ENCODE measurements around the gene FAT1.

The FAT1 gene

DNA sequence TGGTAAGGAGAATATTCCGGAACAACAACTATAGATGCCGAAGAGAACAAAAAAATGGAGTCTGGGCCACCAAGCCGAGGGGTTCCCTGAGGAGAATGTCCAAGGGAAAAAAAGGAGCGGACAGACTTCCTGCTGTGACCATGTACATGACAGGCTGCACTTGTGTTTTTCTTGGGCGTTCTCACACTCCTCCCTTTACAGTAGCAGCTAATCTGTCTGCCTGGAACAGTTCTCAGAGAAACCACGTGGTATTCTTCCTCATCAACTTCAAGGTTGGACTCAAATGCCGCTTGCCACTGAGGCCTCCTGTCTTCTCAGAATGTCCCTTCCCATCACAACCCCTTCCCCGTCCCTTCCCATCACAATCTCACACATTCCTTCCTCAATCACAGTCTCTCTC lies 137.5 kb downstream of the FAT1 start:
- Histone ChIP-seq H4K20me1 (ENCODE audit: insufficient read depth, low read length) (no peaks in the 10 kb centered on the region), H3F3A (ENCODE audit: insufficient read depth, low read length) (no peaks in the 10 kb centered on the region), H3K4me2 (ENCODE audit: low read depth, low read length) (no peak overlapping the region), H3K4me1 (ENCODE audit: low read length) (no peaks in the 10 kb centered on the region), H3K9me2 (replicated peaks; ENCODE audit: insufficient read depth, low read length) (no peaks in the 10 kb centered on the region), H3K36me3 (replicated peaks; ENCODE audit: insufficient read depth, low read length) (no peaks in the 10 kb centered on the region), H3K9me3 (replicated peaks; ENCODE audit: insufficient read depth, low read length) (no peaks in the 10 kb centered on the region), H3K9ac (ENCODE audit: low read length) (no peak overlapping the region), H3K79me2 (ENCODE audit: low read length) (no peaks in the 10 kb centered on the region), H2AFZ (ENCODE audit: low read length) (no peak overlapping the region), H3K27ac (ENCODE audit: low read length) (no peak overlapping the region), H3K27me3 (replicated peaks; ENCODE audit: insufficient read depth, low read length) (no peaks in the 10 kb centered on the region), H3K4me3 (ENCODE audit: low read length) (no peak overlapping the region)
- TF ChIP-seq CTCF (IDR thresholded peaks at IDR 0.05; ENCODE audit: low read length) (no peak), EZH2phosphoT487 (IDR thresholded peaks at IDR 0.05; ENCODE audit: low read length) (no peak), EZH2 (optimal IDR thresholded peaks at IDR 0.05; ENCODE audit: low read depth, low read length) (no peak)
- DNase-seq: no peak

GRCh38 chr4:186584912-186585311 lies 138.7 kb downstream of the FAT1 start:
- H3K4me3 ChIP-seq (ENCODE audit: low read length): no peak overlapping the region
- H3K9ac ChIP-seq (ENCODE audit: low read length): no peak overlapping the region
- H3K9me2 ChIP-seq (replicated peaks; ENCODE audit: insufficient read depth, low read length): no peaks in the 10 kb centered on the region
- no peaks in the 10 kb centered on the region for H3K9me3 ChIP-seq (replicated peaks; ENCODE audit: insufficient read depth, low read length)
- no peaks in the 10 kb centered on the region for H3K4me1 ChIP-seq (ENCODE audit: low read length)
- H3K36me3 ChIP-seq (replicated peaks; ENCODE audit: insufficient read depth, low read length): no peaks in the 10 kb centered on the region
- H3F3A ChIP-seq (ENCODE audit: insufficient read depth, low read length): no peaks in the 10 kb centered on the region
- no peak overlapping the region for H3K27ac ChIP-seq (ENCODE audit: low read length)
- no peaks in the 10 kb centered on the region for H3K27me3 ChIP-seq (replicated peaks; ENCODE audit: insufficient read depth, low read length)
- H3K4me2 ChIP-seq (ENCODE audit: low read depth, low read length): no peak overlapping the region
- no peak for TF ChIP-seq EZH2phosphoT487 (IDR thresholded peaks at IDR 0.05; ENCODE audit: low read length)
- no peak for TF ChIP-seq CTCF (IDR thresholded peaks at IDR 0.05; ENCODE audit: low read length)
- no peak for TF ChIP-seq EZH2 (optimal IDR thresholded peaks at IDR 0.05; ENCODE audit: low read depth, low read length)
- H3K79me2 ChIP-seq (ENCODE audit: low read length): no peaks in the 10 kb centered on the region
- H4K20me1 ChIP-seq (ENCODE audit: insufficient read depth, low read length): no peaks in the 10 kb centered on the region
- H2AFZ ChIP-seq (ENCODE audit: low read length): no peak overlapping the region
- no peak for DNase-seq

DNA sequence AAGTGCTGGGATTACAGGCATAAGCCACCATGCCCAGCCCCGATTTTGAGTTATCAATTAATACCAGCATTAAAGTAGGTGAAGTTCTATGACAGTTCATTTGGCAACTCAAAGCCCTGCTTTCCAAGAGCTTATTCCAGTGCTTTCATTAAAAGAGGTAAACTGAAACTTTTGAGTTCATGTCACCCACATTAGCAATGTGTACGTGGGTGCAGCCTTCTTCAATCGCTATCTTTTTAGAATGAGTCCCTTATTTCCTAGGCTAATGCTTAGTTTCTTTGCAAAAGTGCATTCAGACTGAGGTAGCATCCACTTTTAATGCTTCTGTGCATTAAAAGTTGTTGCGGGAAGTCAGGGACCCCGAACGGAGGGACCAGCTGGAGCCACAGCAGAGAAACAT lies 142.2 kb downstream of the FAT1 start:
- no peaks in the 10 kb centered on the region for H3K27me3 ChIP-seq (replicated peaks; ENCODE audit: insufficient read depth, low read length)
- H3K4me3 ChIP-seq (ENCODE audit: low read length): no peak overlapping the region
- H4K20me1 ChIP-seq (ENCODE audit: insufficient read depth, low read length): no peaks in the 10 kb centered on the region
- no peaks in the 10 kb centered on the region for H3K79me2 ChIP-seq (ENCODE audit: low read length)
- no peak overlapping the region for H3K27ac ChIP-seq (ENCODE audit: low read length)
- H3K36me3 ChIP-seq (replicated peaks; ENCODE audit: insufficient read depth, low read length): no peaks in the 10 kb centered on the region
- TF ChIP-seq CTCF (IDR thresholded peaks at IDR 0.05; ENCODE audit: low read length): no peak
- TF ChIP-seq EZH2 (optimal IDR thresholded peaks at IDR 0.05; ENCODE audit: low read depth, low read length): no peak
- no peak for TF ChIP-seq EZH2phosphoT487 (IDR thresholded peaks at IDR 0.05; ENCODE audit: low read length)
- DNase-seq: no peak
- no peaks in the 10 kb centered on the region for H3K9me3 ChIP-seq (replicated peaks; ENCODE audit: insufficient read depth, low read length)
- no peaks in the 10 kb centered on the region for H3K4me1 ChIP-seq (ENCODE audit: low read length)
- no peak overlapping the region for H2AFZ ChIP-seq (ENCODE audit: low read length)
- no peak overlapping the region for H3K9ac ChIP-seq (ENCODE audit: low read length)
- H3K4me2 ChIP-seq (ENCODE audit: low read depth, low read length): no peak overlapping the region
- no peaks in the 10 kb centered on the region for H3F3A ChIP-seq (ENCODE audit: insufficient read depth, low read length)
- no peaks in the 10 kb centered on the region for H3K9me2 ChIP-seq (replicated peaks; ENCODE audit: insufficient read depth, low read length)
